MM.1S (cell line): Measurements from ENCODE around the gene AAK1.

Source experiments
- DNase-seq: peaks from one replicate; pipeline ENCODE4 v3.0.0-alpha.2; 2015
- H2AFZ ChIP-seq: fragments of 300-600 bp; sonication (generic); 2 replicates; pipeline ENCODE4 v1.6.0; 2016; ENCODE audit warnings: antibody characterized with exemption, low read length
- H3F3A ChIP-seq: fragments of 300-600 bp; sonication (generic); 2 replicates; pipeline ENCODE4 v1.6.1; 2016; ENCODE audit warnings: mild to moderate bottlenecking, antibody characterized with exemption, low read length, moderate library complexity, mixed read lengths; ENCODE audit not compliant: insufficient read depth
- H3K27ac ChIP-seq: fragments of 300-600 bp; sonication (generic); 2 replicates; pipeline ENCODE4 v1.5.1; 2016; ENCODE audit warnings: mild to moderate bottlenecking, low read length
- H3K27me3 ChIP-seq: fragments of 300-600 bp; sonication (generic); replicated peaks from 2 replicates; pipeline ENCODE4 v1.6.0; 2016; ENCODE audit warnings: low read length; ENCODE audit not compliant: insufficient read depth
- H3K36me3 ChIP-seq: fragments of 300-600 bp; sonication (generic); replicated peaks from 2 replicates; pipeline ENCODE4 v1.6.1; 2016; ENCODE audit warnings: mild to moderate bottlenecking, low read length, mixed read lengths; ENCODE audit not compliant: insufficient read depth
- H3K4me1 ChIP-seq: fragments of 300-600 bp; sonication (generic); 2 replicates; pipeline ENCODE4 v1.6.1; 2016; ENCODE audit warnings: low read length, mixed read lengths
- H3K4me2 ChIP-seq: fragments of 300-600 bp; sonication (generic); 2 replicates; pipeline ENCODE4 v1.6.0; 2016; ENCODE audit warnings: low read depth, low read length
- H3K4me3 ChIP-seq: fragments of 300-600 bp; sonication (generic); 2 replicates; pipeline ENCODE4 v1.5.1; 2016; ENCODE audit warnings: low read length, mixed read lengths
- H3K79me2 ChIP-seq: fragments of 300-600 bp; sonication (generic); 2 replicates; pipeline ENCODE4 v1.6.1; 2016; ENCODE audit warnings: mixed run types, low read length, mixed read lengths
- H3K9ac ChIP-seq: fragments of 300-600 bp; sonication (generic); 2 replicates; pipeline ENCODE4 v1.6.1; 2016; ENCODE audit warnings: low read length, mixed read lengths
- H3K9me2 ChIP-seq: fragments of 300-600 bp; sonication (generic); replicated peaks from 2 replicates; pipeline ENCODE4 v1.6.1; 2016; ENCODE audit warnings: mild to moderate bottlenecking, low read length, mixed read lengths; ENCODE audit not compliant: insufficient read depth
- H3K9me3 ChIP-seq: fragments of 300-600 bp; sonication (generic); replicated peaks from 2 replicates; pipeline ENCODE4 v1.6.1; 2016; ENCODE audit warnings: mild to moderate bottlenecking, low read length, mixed read lengths; ENCODE audit not compliant: insufficient read depth
- H4K20me1 ChIP-seq: fragments of 300-600 bp; sonication (generic); 2 replicates; pipeline ENCODE4 v1.6.1; 2016; ENCODE audit warnings: mild to moderate bottlenecking, low read length, moderate library complexity, mixed read lengths; ENCODE audit not compliant: insufficient read depth
- CTCF ChIP-seq: fragments of 300-600 bp; sonication (generic); IDR thresholded peaks from 2 replicates; pipeline ENCODE4 v1.5.1; 2016; ENCODE audit warnings: antibody characterized with exemption, low read length, mixed read lengths
- EZH2 ChIP-seq: fragments of 300-600 bp; sonication (generic); optimal IDR thresholded peaks from 2 replicates; pipeline ENCODE3; 2017; ENCODE audit warnings: low read depth, mild to moderate bottlenecking, antibody characterized with exemption, low read length, mixed read lengths
- EZH2phosphoT487 ChIP-seq: fragments of 300-600 bp; sonication (generic); IDR thresholded peaks from 2 replicates; pipeline ENCODE4 v1.6.1; 2018; ENCODE audit warnings: antibody characterized with exemption, low read length

AAK1 gene

DNA sequence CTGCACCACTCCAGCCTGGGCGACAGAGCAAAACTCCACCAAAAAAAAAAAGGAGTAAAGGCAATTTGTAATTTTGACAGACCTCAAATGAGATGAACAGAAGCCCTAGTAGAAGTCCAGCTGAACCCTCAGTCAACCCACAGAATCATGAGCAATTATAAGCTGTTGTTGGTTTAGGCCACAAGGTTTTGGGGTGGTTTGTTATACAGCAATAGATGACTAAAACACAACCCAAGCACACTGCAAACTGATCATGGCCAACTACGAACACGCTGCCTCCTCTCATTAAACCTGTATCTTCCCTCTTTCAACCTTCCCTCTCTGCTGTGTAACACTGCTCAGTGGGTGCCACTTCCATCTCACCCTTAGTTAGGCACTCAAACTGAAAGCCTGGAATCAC is 22.1 kb downstream of the AAK1 start:
- Histone ChIP-seq H3K27me3 (no peaks in the 10 kb centered on the region), H3K9me2 (no peaks in the 10 kb centered on the region), H3K36me3 (no peaks in the 10 kb centered on the region), H3K4me3 (no peak overlapping the region), H3K4me1 (peaks cover 12% of the 10 kb centered on the region), H3F3A (peaks cover 1% of the 10 kb centered on the region; the same call in 1 of the 2 replicates), H3K4me2 (no peak overlapping the region), H3K27ac (no peak overlapping the region), H4K20me1 (no peaks in the 10 kb centered on the region), H3K79me2 (peaks cover 57% of the 10 kb centered on the region), H3K9ac (no peak overlapping the region), H2AFZ (no peak overlapping the region), H3K9me3 (no peaks in the 10 kb centered on the region)
- TF ChIP-seq EZH2phosphoT487, result no peak
- no peak for TF ChIP-seq CTCF
- DNase-seq, result no peak

DNA sequence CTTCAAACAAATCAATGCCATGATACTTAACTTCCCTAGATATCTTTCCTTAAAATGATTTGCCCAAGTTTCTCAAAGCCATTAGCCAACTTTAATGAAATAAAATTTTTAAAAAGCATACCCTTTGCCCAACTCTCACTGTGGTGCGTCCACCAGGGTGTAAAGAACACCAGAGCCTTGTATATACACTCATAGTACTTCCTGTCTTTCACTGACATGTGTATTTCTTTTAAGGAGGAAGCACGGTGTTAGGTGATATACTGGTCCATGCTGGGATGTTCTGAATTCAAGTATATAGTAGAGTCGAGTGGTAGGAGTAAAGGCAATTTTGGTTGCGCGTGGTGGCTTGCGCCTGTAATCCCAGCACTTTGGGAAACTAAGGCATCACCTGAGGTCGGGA is 22.7 kb downstream of the AAK1 start:
- H3K9ac ChIP-seq, result no peak overlapping the region
- H3K36me3 ChIP-seq, result no peaks in the 10 kb centered on the region
- H3K9me2 ChIP-seq, result no peaks in the 10 kb centered on the region
- H3F3A ChIP-seq, result peaks cover 7% of the 10 kb centered on the region; the same call in 1 of the 2 replicates
- H3K9me3 ChIP-seq, result no peaks in the 10 kb centered on the region
- H3K27me3 ChIP-seq, result no peaks in the 10 kb centered on the region
- H3K79me2 ChIP-seq, result peaks cover 56% of the 10 kb centered on the region
- H3K4me3 ChIP-seq, result no peak overlapping the region
- H3K27ac ChIP-seq, result no peak overlapping the region
- H2AFZ ChIP-seq, result no peak overlapping the region
- no peak for DNase-seq
- H3K4me2 ChIP-seq, result no peak overlapping the region
- no peaks in the 10 kb centered on the region for H4K20me1 ChIP-seq
- peaks cover 18% of the 10 kb centered on the region for H3K4me1 ChIP-seq
- no peak for TF ChIP-seq EZH2
- TF ChIP-seq EZH2phosphoT487, result no peak
- TF ChIP-seq CTCF, result no peak

DNA sequence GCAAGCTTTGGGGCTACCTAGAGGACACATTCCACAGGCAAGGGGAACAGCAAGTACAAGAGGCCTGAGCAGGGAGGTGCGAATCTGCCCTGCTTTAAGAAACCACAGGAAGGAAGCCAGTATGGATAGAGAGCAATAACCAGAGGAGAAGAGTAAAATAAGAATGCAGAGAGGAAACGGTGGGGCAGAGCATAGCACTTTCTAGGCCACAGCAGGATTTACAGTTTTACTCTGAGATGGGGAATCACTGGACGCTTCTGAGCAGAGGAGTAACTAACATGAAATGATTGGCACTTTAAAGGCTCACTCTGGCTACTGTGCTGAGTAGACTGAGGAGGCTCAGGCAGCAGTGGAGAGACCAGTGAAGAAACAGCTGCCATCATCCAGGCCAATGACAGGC is 23.8 kb downstream of the AAK1 start:
- TF ChIP-seq EZH2phosphoT487 (no peak), EZH2 (no peak), CTCF (no peak)
- no peak overlapping the region for H3K9ac ChIP-seq
- H3K9me3 ChIP-seq, result no peaks in the 10 kb centered on the region
- DNase-seq, result no peak
- no peaks in the 10 kb centered on the region for H3K36me3 ChIP-seq
- H3K4me1 ChIP-seq, result peaks cover 27% of the 10 kb centered on the region
- peaks cover 11% of the 10 kb centered on the region; the same call in 1 of the 2 replicates for H3F3A ChIP-seq
- no peaks in the 10 kb centered on the region for H3K27me3 ChIP-seq
- H3K4me2 ChIP-seq, result no peak overlapping the region
- H3K4me3 ChIP-seq, result no peak overlapping the region
- no peaks in the 10 kb centered on the region for H3K9me2 ChIP-seq
- peaks cover 55% of the 10 kb centered on the region for H3K79me2 ChIP-seq
- H3K27ac ChIP-seq, result no peak overlapping the region
- H2AFZ ChIP-seq, result no peak overlapping the region
- no peaks in the 10 kb centered on the region for H4K20me1 ChIP-seq

DNA sequence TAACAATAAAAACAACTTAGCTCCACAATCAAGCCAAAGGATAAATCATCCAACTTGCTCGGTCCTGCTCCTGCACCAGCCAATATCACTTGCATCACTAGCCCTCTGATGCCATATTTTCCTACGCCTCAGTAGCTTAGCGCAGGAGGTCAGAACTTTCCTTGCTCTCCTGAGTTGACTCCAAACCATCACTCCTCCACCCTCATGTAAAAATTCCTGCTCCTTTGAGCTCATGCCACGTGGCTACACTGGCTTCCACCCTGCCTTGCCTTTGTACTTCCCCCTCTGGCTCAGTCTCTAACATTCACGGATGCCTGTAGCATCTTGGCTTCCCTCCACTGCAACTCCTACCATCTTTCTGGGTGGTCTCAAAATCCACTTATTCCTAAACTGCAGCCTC is 25.2 kb downstream of the AAK1 start:
- no peaks in the 10 kb centered on the region for H3K36me3 ChIP-seq
- no peak for DNase-seq
- H3K79me2 ChIP-seq, result peaks cover 47% of the 10 kb centered on the region
- H3K9me2 ChIP-seq, result no peaks in the 10 kb centered on the region
- H3K9me3 ChIP-seq, result no peaks in the 10 kb centered on the region
- no peak overlapping the region for H3K9ac ChIP-seq
- peaks cover 27% of the 10 kb centered on the region for H3K4me1 ChIP-seq
- H2AFZ ChIP-seq, result no peak overlapping the region
- H3K27ac ChIP-seq, result no peak overlapping the region
- no peak overlapping the region for H3K4me3 ChIP-seq
- TF ChIP-seq EZH2 (no peak), CTCF (no peak), EZH2phosphoT487 (no peak)
- H3K27me3 ChIP-seq, result no peaks in the 10 kb centered on the region
- no peaks in the 10 kb centered on the region for H4K20me1 ChIP-seq
- peaks cover 11% of the 10 kb centered on the region; the same call in 1 of the 2 replicates for H3F3A ChIP-seq
- no peak overlapping the region for H3K4me2 ChIP-seq
